ENCODE results near the gene FOXO1.

FOXO1 gene

DNA sequence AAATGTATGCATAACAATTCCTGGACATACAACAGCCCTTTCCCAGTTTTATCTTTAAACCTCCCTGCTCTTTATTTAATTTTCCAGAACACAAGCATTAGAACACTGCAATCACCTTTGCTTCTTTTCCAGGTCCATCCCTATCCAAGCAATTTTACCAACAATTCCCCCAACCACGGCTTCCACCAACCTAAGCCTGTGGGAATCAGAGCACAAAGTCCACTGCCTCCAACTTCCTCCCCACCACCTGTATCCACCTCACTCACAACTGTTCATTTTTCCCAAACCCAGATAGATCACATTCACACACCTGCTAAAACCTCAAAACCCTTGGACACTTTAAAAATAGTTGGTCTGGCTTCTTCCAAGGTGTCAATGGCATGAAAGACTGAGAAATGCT, 39.5 kb downstream of the FOXO1 start:
- DNase-seq (ENCODE audit: low read depth), result no peak
- H3K4me3 ChIP-seq (ENCODE audit: low read depth, low read length), result no peak overlapping the region
- TF ChIP-seq, protein P1, sequence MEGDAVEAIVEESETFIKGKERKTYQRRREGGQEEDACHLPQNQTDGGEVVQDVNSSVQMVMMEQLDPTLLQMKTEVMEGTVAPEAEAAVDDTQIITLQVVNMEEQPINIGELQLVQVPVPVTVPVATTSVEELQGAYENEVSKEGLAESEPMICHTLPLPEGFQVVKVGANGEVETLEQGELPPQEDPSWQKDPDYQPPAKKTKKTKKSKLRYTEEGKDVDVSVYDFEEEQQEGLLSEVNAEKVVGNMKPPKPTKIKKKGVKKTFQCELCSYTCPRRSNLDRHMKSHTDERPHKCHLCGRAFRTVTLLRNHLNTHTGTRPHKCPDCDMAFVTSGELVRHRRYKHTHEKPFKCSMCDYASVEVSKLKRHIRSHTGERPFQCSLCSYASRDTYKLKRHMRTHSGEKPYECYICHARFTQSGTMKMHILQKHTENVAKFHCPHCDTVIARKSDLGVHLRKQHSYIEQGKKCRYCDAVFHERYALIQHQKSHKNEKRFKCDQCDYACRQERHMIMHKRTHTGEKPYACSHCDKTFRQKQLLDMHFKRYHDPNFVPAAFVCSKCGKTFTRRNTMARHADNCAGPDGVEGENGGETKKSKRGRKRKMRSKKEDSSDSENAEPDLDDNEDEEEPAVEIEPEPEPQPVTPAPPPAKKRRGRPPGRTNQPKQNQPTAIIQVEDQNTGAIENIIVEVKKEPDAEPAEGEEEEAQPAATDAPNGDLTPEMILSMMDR (IDR thresholded peaks at IDR 0.05; ENCODE audit: control insufficient read depth, extremely low read depth, insufficient read depth), result no peak

DNA sequence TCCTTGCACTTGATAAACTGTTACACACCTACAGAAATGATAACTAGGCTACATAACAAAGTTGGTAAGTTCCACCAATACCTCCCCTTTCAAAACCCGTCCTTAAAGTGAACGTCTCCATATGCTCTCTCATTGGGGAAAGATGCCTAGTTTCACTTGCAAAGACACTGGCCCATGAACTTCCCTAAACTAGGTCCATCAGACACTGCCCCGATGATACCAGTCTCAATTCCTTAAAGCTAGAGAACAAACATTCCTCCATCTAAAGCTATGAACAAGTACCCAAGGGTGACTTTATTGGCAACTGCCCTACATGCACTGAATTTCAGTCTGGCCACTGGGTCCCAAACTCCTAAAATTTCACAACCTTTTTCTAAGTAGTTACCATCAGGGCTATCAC, 39.9 kb downstream of the FOXO1 start:
- DNase-seq (ENCODE audit: low read depth), result no peak
- H3K4me3 ChIP-seq (ENCODE audit: low read depth, low read length), result no peak overlapping the region
- TF ChIP-seq, protein P1 (IDR thresholded peaks at IDR 0.05; ENCODE audit: control insufficient read depth, extremely low read depth, insufficient read depth), result no peak

DNA sequence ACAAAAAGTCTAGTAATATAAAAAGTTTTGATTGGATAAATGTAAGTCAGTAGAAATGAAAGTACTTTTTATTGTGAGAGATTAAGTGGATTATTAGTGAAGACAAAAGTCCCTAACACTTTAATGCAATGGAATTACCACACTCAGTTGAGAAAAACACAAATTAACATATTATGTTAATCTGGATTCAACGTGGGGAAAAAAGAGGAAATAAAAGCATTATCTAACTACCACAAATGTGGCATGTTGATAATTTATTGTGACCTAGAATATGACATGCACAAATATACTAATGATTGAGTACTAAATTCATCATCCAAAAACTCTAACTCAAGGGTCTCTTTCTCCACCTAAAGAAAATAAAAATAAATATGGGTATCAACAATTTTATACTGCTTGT, 41.5 kb downstream of the FOXO1 start:
- no peak for DNase-seq (ENCODE audit: low read depth)
- no peak overlapping the region for H3K4me3 ChIP-seq (ENCODE audit: low read depth, low read length)
- TF ChIP-seq, protein P1 (IDR thresholded peaks at IDR 0.05; ENCODE audit: control insufficient read depth, extremely low read depth, insufficient read depth), result no peak

DNA sequence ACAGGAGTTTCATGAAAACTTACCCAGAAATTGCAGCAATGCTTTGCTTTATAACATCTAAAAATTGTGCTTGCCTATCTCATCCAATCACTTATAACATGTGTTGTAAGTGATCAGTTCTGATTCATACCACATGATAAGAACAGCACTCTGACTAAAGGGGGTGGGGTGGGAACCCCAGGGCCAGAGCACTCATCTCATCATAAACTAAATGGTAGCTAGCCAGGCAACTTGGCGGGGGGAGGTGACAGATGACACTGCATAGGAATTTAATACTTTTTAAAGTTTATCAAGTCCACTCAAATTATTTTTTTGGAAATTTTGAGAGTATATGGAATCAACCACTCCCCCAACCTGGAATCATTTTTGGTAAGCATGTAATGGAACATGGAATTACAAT, 42.1 kb downstream of the FOXO1 start:
- TF ChIP-seq, protein P1 (IDR thresholded peaks at IDR 0.05; ENCODE audit: control insufficient read depth, extremely low read depth, insufficient read depth), result no peak
- H3K4me3 ChIP-seq (ENCODE audit: low read depth, low read length), result no peak overlapping the region
- DNase-seq (ENCODE audit: low read depth), result no peak

DNA sequence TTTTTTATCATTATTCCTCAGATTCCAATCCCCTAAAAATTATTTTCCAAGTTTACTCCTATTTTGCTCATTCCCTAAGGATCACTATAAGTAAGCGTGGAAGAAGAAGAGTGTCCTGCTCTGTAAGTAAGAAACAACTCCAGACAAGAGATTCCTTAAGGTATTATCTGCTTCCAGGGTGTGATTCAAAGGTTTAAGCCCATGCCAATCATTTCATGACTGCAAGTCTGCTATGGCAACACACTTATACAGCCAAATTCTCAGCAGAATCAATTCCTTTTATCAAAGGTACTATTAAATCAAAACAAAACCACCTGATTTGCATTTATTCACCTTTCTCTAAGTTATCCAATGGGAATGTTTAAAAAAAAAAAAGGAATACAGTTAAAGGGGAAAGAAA, 43.7 kb downstream of the FOXO1 start:
- no peak overlapping the region for H3K4me3 ChIP-seq (ENCODE audit: low read depth, low read length)
- TF ChIP-seq, protein P1 (IDR thresholded peaks at IDR 0.05; ENCODE audit: control insufficient read depth, extremely low read depth, insufficient read depth), result no peak
- no peak for DNase-seq (ENCODE audit: low read depth)

DNA sequence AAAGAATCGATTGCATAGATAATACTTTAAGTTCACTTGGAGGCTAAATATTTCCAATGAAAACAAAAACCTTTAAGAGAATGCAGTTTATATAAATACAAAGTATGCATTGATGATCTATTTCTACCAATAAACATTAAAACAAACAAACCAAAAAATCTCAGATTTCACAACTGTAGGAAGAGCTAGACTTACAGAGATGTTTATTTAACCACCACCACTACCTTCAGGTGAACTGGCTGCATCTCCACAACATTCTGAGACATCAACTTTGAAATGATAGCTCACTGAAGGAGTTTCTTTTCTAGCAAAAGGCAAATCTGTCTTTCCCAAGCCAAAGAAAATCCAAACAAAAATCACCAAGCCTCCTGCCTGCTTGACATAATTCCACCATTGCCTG, 44.2 kb downstream of the FOXO1 start:
- no peak for DNase-seq (ENCODE audit: low read depth)
- no peak overlapping the region for H3K4me3 ChIP-seq (ENCODE audit: low read depth, low read length)
- TF ChIP-seq, protein P1 (IDR thresholded peaks at IDR 0.05; ENCODE audit: control insufficient read depth, extremely low read depth, insufficient read depth), result no peak

DNA sequence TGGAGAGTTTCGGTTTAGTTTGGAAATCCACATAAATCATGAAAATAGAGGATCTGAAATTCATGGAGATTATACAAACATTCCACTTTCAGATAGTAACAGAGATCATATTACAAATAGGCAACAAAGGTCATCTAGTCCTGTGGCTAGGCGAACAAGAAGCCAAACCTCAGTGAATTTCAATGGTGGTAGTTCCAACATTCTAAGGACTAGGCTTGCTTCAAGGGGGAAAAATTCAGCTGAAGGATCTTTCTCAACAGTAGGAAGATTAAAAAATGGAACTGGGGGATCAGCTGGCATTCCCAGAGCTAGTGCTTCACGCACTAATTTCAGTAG, 47.0 kb downstream of the FOXO1 start:
- DNase-seq (ENCODE audit: low read depth), result no peak
- no peak overlapping the region for H3K4me3 ChIP-seq (ENCODE audit: low read depth, low read length)
- TF ChIP-seq, protein P1 (IDR thresholded peaks at IDR 0.05; ENCODE audit: control insufficient read depth, extremely low read depth, insufficient read depth), result no peak
